ENCODE data around the gene SLC43A3. TPM values are rescaled to one million over a fixed set of nuclear protein-coding genes. Genes with fewer than 3 reads are reported as not detected.

Gene SLC43A3
- total RNA-seq, 2 donors from 2014 or later: 10.6 to 13.8 TPM

DNA sequence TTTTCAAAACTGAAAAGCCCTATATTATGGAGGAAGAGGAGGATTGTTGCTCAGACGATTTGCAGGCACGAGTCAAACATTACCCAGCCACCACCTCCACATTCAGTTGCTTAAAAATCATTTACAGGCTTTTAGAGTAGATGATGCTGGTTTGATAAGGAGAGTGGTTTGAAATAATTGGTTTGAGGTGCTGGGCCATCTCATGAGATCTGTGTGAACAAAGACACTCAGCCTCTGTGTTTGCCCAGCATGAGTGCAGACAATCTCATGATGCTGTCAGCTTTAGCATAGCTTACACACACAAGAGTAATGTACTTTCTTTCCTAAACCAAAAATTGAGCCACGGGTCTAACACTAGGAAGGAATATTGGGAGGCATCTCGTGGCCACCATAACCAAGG lies 4.3 kb downstream of the SLC43A3 start:
- Histone ChIP-seq H3K4me1 (ENCODE audit: control insufficient read depth, insufficient read depth, low read length) (peaks cover 4% of the 10 kb centered on the region), H3K27me3 (ENCODE audit: control insufficient read depth, insufficient read depth, low read length, poor library complexity, severe bottlenecking) (peaks cover 11% of the 10 kb centered on the region), H3K9me3 (ENCODE audit: control insufficient read depth, low read length) (no peaks in the 10 kb centered on the region), H3K9ac (ENCODE audit: extremely low read depth, low read length, poor library complexity, severe bottlenecking) (no peak overlapping the region), H3K27ac (ENCODE audit: low read depth, low read length) (no peak overlapping the region), H3K4me3 (ENCODE audit: low read length) (no peak overlapping the region), H3K36me3 (ENCODE audit: control insufficient read depth, insufficient read depth, low read length) (peaks cover 4% of the 10 kb centered on the region)
- peaks cover 19% of the 10 kb centered on the region for H3K4me1 Mint-ChIP-seq
- H3K4me3 Mint-ChIP-seq: no peak overlapping the region
- H3K27me3 Mint-ChIP-seq (ENCODE audit: insufficient read depth): peaks cover 15% of the 10 kb centered on the region
- TF ChIP-seq, protein P1, sequence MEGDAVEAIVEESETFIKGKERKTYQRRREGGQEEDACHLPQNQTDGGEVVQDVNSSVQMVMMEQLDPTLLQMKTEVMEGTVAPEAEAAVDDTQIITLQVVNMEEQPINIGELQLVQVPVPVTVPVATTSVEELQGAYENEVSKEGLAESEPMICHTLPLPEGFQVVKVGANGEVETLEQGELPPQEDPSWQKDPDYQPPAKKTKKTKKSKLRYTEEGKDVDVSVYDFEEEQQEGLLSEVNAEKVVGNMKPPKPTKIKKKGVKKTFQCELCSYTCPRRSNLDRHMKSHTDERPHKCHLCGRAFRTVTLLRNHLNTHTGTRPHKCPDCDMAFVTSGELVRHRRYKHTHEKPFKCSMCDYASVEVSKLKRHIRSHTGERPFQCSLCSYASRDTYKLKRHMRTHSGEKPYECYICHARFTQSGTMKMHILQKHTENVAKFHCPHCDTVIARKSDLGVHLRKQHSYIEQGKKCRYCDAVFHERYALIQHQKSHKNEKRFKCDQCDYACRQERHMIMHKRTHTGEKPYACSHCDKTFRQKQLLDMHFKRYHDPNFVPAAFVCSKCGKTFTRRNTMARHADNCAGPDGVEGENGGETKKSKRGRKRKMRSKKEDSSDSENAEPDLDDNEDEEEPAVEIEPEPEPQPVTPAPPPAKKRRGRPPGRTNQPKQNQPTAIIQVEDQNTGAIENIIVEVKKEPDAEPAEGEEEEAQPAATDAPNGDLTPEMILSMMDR (conservative IDR thresholded peaks at IDR 0.05): no peak
- no peaks in the 10 kb centered on the region for H3K9me3 Mint-ChIP-seq
- DNase-seq: no peak
- 83 to 93% methylated on average over 2 of the region's 4 CpGs for WGBS, 2 experiments (ENCODE audit: insufficient coverage in 1 of 2, insufficient read length in 1 of 2)
- no peak overlapping the region for H3K27ac Mint-ChIP-seq
- H3K36me3 Mint-ChIP-seq (ENCODE audit: low read depth): peaks cover 12% of the 10 kb centered on the region

GRCh38 chr11:57421805-57422204 lies 5.1 kb downstream of the SLC43A3 start:
- no peak overlapping the region for H3K9ac ChIP-seq (ENCODE audit: extremely low read depth, low read length, poor library complexity, severe bottlenecking)
- no peaks in the 10 kb centered on the region for H3K9me3 ChIP-seq (ENCODE audit: control insufficient read depth, low read length)
- H3K4me3 ChIP-seq (ENCODE audit: low read length): no peak overlapping the region
- H3K27ac Mint-ChIP-seq: no peak overlapping the region
- H3K4me1 Mint-ChIP-seq: peaks cover 14% of the 10 kb centered on the region
- H3K27me3 Mint-ChIP-seq (ENCODE audit: insufficient read depth): peaks cover 8% of the 10 kb centered on the region
- peaks cover 8% of the 10 kb centered on the region for H3K27me3 ChIP-seq (ENCODE audit: control insufficient read depth, insufficient read depth, low read length, poor library complexity, severe bottlenecking)
- peaks cover 20% of the 10 kb centered on the region for H3K36me3 Mint-ChIP-seq (ENCODE audit: low read depth)
- no peak for DNase-seq
- peaks cover 8% of the 10 kb centered on the region for H3K36me3 ChIP-seq (ENCODE audit: control insufficient read depth, insufficient read depth, low read length)
- H3K4me1 ChIP-seq (ENCODE audit: control insufficient read depth, insufficient read depth, low read length): peaks cover 4% of the 10 kb centered on the region
- no peaks in the 10 kb centered on the region for H3K9me3 Mint-ChIP-seq
- H3K4me3 Mint-ChIP-seq: no peak overlapping the region
- TF ChIP-seq, protein P1 (conservative IDR thresholded peaks at IDR 0.05): no peak
- H3K27ac ChIP-seq (ENCODE audit: low read depth, low read length): no peak overlapping the region

DNA sequence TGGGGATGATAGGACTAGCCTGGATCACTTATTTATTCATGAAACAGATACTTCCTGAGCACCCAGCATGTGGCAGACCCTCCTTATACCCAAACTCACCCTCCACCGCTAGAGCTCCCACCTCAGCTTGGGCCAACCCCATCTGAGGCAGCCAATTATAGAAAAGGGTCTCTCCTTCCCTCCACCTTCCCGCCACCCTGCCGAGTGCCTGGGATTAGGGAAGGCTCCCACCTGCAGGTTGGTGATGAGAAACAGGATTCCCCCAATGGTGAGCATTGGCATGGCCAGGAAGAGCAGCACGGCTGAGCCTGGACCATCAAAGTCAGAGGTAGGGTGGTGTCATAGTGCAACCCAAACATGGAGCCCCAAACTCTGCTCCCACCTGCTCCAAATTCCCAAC lies 5.9 kb downstream of the SLC43A3 start:
- H3K9me3 ChIP-seq (ENCODE audit: control insufficient read depth, low read length): no peaks in the 10 kb centered on the region
- Mint-ChIP-seq H3K4me3 (no peak overlapping the region), H3K4me1 (peaks cover 8% of the 10 kb centered on the region), H3K27me3 (ENCODE audit: insufficient read depth) (peaks cover 3% of the 10 kb centered on the region), H3K27ac (no peak overlapping the region), H3K36me3 (ENCODE audit: low read depth) (peaks cover 20% of the 10 kb centered on the region), H3K9me3 (no peaks in the 10 kb centered on the region)
- H3K4me3 ChIP-seq (ENCODE audit: low read length): no peak overlapping the region
- H3K4me1 ChIP-seq (ENCODE audit: control insufficient read depth, insufficient read depth, low read length): peaks cover 2% of the 10 kb centered on the region
- no peak overlapping the region for H3K9ac ChIP-seq (ENCODE audit: extremely low read depth, low read length, poor library complexity, severe bottlenecking)
- H3K27ac ChIP-seq (ENCODE audit: low read depth, low read length): no peak overlapping the region
- H3K36me3 ChIP-seq (ENCODE audit: control insufficient read depth, insufficient read depth, low read length): peaks cover 8% of the 10 kb centered on the region
- TF ChIP-seq, protein P1 (conservative IDR thresholded peaks at IDR 0.05): no peak
- H3K27me3 ChIP-seq (ENCODE audit: control insufficient read depth, insufficient read depth, low read length, poor library complexity, severe bottlenecking): peaks cover 5% of the 10 kb centered on the region
- DNase-seq: no peak
- 97 to 100% methylated on average over 1 to 4 of the region's 4 CpGs for WGBS, 2 experiments (ENCODE audit: insufficient coverage in 1 of 2, insufficient read length in 1 of 2)
